ENCODE measurements around the gene MAF. TPM values are rescaled to one million over a fixed set of nuclear protein-coding genes. Genes with fewer than 3 reads are reported as not detected.

Gene MAF
- total RNA-seq, 1 experiment from 2014 or later: 4.9 TPM

DNA sequence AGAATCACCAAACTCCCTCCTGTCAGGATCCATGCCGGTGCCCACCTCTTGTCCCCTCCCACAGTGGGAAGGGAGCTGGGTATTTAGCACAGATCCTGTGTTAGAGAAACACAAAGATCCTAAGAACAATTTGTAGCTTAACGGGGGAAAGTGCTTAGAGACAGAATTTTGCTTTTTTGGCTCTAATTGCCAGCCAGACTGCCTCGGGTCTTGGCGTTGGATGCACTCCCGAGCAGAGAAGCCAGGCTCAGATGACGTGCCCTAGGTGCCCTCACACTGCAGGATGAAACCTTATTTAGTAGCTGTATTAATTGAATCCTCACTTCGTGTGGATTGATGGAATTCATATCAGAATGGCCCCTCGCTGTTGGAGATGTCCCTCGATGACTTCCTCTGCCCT is 22.5 kb upstream of the MAF start:
- no peaks in the 10 kb centered on the region for H3K4me1 ChIP-seq (ENCODE audit: insufficient read depth, low read length)
- H3K27me3 ChIP-seq (ENCODE audit: insufficient read depth, low read length): no peaks in the 10 kb centered on the region
- H3K4ac ChIP-seq (ENCODE audit: low read depth, low read length): no peak overlapping the region
- H4K5ac ChIP-seq (ENCODE audit: insufficient read length, low read depth, low read length): no peak overlapping the region
- no peak overlapping the region for H3T11ph ChIP-seq (ENCODE audit: low read length)
- Mint-ChIP-seq H3K4me1 (no peaks in the 10 kb centered on the region), H3K27me3 (ENCODE audit: low read depth) (peaks cover 5% of the 10 kb centered on the region), H3K36me3 (ENCODE audit: insufficient read depth in 1 of 3, low read depth in 3 of 3) (no peaks in the 10 kb centered on the region), H3K4me3 (no peak overlapping the region), H3K27ac (no peak overlapping the region), H3K9me3 (no peaks in the 10 kb centered on the region)
- H3K4me2 ChIP-seq (ENCODE audit: insufficient read depth, insufficient read length, low read length): no peak overlapping the region
- no peak overlapping the region for H2BK20ac ChIP-seq (ENCODE audit: low read depth, low read length, poor library complexity, severe bottlenecking)
- H4K91ac ChIP-seq (ENCODE audit: insufficient read length, low read depth, low read length): no peak overlapping the region
- H3K14ac ChIP-seq (ENCODE audit: insufficient read depth, low read length): no peak overlapping the region
- H3K79me1 ChIP-seq (ENCODE audit: insufficient read depth, low read depth, low read length, poor library complexity, severe bottlenecking): no peaks in the 10 kb centered on the region
- no peak for DNase-seq
- H3K27ac ChIP-seq (ENCODE audit: insufficient read length, low read depth, low read length): no peak overlapping the region
- no CpG with 5 or more reads among the region's 9 CpGs for whole genome bisulfite sequencing (ENCODE audit: extremely low coverage, insufficient read length, low lambda C conversion rate)
- H4K8ac ChIP-seq (replicated peaks; ENCODE audit: insufficient read length, low read depth, low read length): no peak overlapping the region
- H3K9ac ChIP-seq (ENCODE audit: extremely low read depth, insufficient read length, low read length): no peak overlapping the region
- H3K23ac ChIP-seq (ENCODE audit: insufficient read length, low read depth, low read length): no peak overlapping the region
- H2BK120ac ChIP-seq (ENCODE audit: low read depth, low read length, poor library complexity, severe bottlenecking): no peak overlapping the region
- no peaks in the 10 kb centered on the region for H3K9me3 ChIP-seq (ENCODE audit: control insufficient read depth, low read depth, low read length)
- H2BK12ac ChIP-seq (ENCODE audit: insufficient read length, low read depth, low read length): no peak overlapping the region
- no peaks in the 10 kb centered on the region for H3K23me2 ChIP-seq (ENCODE audit: insufficient read length, low read depth, low read length, poor library complexity, severe bottlenecking)
- no peak overlapping the region for H3K56ac ChIP-seq (ENCODE audit: insufficient read length, low read depth, low read length)
- no peak overlapping the region for H2AFZ ChIP-seq (ENCODE audit: low read length)
- H4K20me1 ChIP-seq (ENCODE audit: control insufficient read depth, insufficient read depth, insufficient read length): no peaks in the 10 kb centered on the region
- no peak overlapping the region for H2BK5ac ChIP-seq (ENCODE audit: insufficient read length, low read length)
- H2AK5ac ChIP-seq (ENCODE audit: insufficient read length, low read length): no peak overlapping the region
- no peaks in the 10 kb centered on the region for H3K79me2 ChIP-seq (ENCODE audit: insufficient read depth, low read length)
- TF ChIP-seq, protein P1, sequence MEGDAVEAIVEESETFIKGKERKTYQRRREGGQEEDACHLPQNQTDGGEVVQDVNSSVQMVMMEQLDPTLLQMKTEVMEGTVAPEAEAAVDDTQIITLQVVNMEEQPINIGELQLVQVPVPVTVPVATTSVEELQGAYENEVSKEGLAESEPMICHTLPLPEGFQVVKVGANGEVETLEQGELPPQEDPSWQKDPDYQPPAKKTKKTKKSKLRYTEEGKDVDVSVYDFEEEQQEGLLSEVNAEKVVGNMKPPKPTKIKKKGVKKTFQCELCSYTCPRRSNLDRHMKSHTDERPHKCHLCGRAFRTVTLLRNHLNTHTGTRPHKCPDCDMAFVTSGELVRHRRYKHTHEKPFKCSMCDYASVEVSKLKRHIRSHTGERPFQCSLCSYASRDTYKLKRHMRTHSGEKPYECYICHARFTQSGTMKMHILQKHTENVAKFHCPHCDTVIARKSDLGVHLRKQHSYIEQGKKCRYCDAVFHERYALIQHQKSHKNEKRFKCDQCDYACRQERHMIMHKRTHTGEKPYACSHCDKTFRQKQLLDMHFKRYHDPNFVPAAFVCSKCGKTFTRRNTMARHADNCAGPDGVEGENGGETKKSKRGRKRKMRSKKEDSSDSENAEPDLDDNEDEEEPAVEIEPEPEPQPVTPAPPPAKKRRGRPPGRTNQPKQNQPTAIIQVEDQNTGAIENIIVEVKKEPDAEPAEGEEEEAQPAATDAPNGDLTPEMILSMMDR (conservative IDR thresholded peaks at IDR 0.05): no peak
- no peak overlapping the region for H3K18ac ChIP-seq (ENCODE audit: insufficient read length, low read depth, low read length)
- H2BK15ac ChIP-seq (ENCODE audit: low read depth, low read length): no peak overlapping the region
